PC-9 (cell line): Measurements from ENCODE around the gene RPTOR.

Source experiments
- CTCF ChIP-seq: fragments of 200-600 bp; sonication (generic); conservative IDR thresholded peaks from 2 replicates; pipeline ENCODE4 v1.6.1; 2017; ENCODE audit warnings: mixed run types, antibody characterized with exemption, mild to moderate bottlenecking, moderate library complexity
- EZH2 ChIP-seq: fragments of 200-600 bp; sonication (generic); IDR thresholded peaks from 2 replicates; pipeline ENCODE4 v1.8.0; 2017; ENCODE audit warnings: antibody characterized with exemption, low read depth

- no peak for TF ChIP-seq CTCF
- TF ChIP-seq EZH2 = no peak
These were observed 259.8 kb downstream of the RPTOR start for GRCh38 chr17:80804466-80804865.
